ENCODE results near the gene SPON1.

DNA sequence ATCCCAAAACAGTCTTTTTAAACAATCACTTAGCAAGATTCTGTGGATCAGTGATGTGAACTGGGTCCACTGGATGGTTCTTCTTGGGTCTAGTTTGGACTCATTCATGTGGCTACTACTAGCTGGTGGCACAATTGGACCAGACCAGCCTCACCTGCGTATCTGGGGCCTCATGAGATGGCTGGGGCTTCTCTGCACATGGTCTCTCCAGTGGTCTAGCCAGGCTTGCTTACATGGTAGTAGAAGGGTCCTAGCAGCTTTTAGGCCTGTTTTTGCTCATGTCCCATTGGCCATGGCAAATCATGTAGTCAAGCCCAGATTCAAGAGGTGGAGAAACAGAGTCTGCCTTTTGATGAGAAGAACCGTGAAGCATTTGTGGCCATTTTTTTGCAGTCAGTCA lies 302.4 kb downstream of the SPON1 start:
- TF ChIP-seq, protein P1, sequence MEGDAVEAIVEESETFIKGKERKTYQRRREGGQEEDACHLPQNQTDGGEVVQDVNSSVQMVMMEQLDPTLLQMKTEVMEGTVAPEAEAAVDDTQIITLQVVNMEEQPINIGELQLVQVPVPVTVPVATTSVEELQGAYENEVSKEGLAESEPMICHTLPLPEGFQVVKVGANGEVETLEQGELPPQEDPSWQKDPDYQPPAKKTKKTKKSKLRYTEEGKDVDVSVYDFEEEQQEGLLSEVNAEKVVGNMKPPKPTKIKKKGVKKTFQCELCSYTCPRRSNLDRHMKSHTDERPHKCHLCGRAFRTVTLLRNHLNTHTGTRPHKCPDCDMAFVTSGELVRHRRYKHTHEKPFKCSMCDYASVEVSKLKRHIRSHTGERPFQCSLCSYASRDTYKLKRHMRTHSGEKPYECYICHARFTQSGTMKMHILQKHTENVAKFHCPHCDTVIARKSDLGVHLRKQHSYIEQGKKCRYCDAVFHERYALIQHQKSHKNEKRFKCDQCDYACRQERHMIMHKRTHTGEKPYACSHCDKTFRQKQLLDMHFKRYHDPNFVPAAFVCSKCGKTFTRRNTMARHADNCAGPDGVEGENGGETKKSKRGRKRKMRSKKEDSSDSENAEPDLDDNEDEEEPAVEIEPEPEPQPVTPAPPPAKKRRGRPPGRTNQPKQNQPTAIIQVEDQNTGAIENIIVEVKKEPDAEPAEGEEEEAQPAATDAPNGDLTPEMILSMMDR (IDR thresholded peaks at IDR 0.05; ENCODE audit: low read length) = no peak
- no peak for TF ChIP-seq EZH2 (IDR thresholded peaks at IDR 0.05; ENCODE audit: borderline replicate concordance, low read length)

Data from OCI-LY1 (cell line).